Caco-2 (cell line): ENCODE data around the gene LMNB1. TPM values are rescaled to one million over a fixed set of nuclear protein-coding genes. Genes with fewer than 3 reads are reported as not detected.

Experiments
- BruUV-seq: library from RNA; stranded (reverse); fragments of 400-500 nt; replicated peaks from 2 replicates; lab custom pipeline; 2021; lab: Mats Ljungman, UMichigan
- CTCF ChIA-PET: fragments of 300-600 bp; sonication (Branson Sonifier 250); formaldehyde crosslinking; loops from one replicate; lab custom pipeline; 2022; ENCODE audit warnings: antibody characterized with exemption; lab: Charles Lee
- POLR2A ChIA-PET: fragments of 300-600 bp; sonication (Branson Sonifier 250); formaldehyde crosslinking; loops from one replicate; lab custom pipeline; 2022; ENCODE audit warnings: antibody characterized with exemption; lab: Charles Lee
- DNase-seq, 2 experiments: peaks; one replicate each; pipeline versions ENCODE4 v3.0.0 to v3.0.0-alpha.2; 2020 to 2022
- H3K27me3 ChIP-seq: replicated peaks from 2 replicates; pipeline ENCODE4 v1.6.0; 2011; ENCODE audit warnings: low read length; ENCODE audit not compliant: control insufficient read depth, insufficient read depth
- H3K36me3 ChIP-seq: 2 replicates; pipeline ENCODE4 v1.5.1; 2011; ENCODE audit warnings: low read length; ENCODE audit not compliant: control insufficient read depth, insufficient read depth
- H3K4me1 ChIP-seq: fragments of 250-450 bp; sonication (Bioruptor Pico); 2 replicates; pipeline ENCODE4 v1.5.1; 2020; ENCODE audit warnings: mild to moderate bottlenecking
- H3K4me3 ChIP-seq: 2 replicates; pipeline ENCODE4 v1.5.1; 2011; ENCODE audit warnings: low read depth, mild to moderate bottlenecking, control low read depth, low read length
- H3K9me3 ChIP-seq: fragments of 250-450 bp; sonication (Bioruptor Pico); 2 replicates; pipeline ENCODE4 v1.5.1; 2020; ENCODE audit warnings: mild to moderate bottlenecking, moderate library complexity
- H3K27ac Mint-ChIP-seq: one replicate; pipeline ENCODE4 v1.8.0; 2022; ENCODE audit warnings: mixed read lengths; ENCODE audit not compliant: unreplicated experiment
- H3K27me3 Mint-ChIP-seq: one replicate; pipeline ENCODE4 v1.8.0; 2022; ENCODE audit warnings: mixed read lengths; ENCODE audit not compliant: insufficient read depth, unreplicated experiment
- H3K36me3 Mint-ChIP-seq: one replicate; pipeline ENCODE4 v1.8.0; 2022; ENCODE audit warnings: mild to moderate bottlenecking, mixed read lengths; ENCODE audit not compliant: insufficient read depth, unreplicated experiment
- H3K4me1 Mint-ChIP-seq: one replicate; pipeline ENCODE4 v1.8.0; 2022; ENCODE audit warnings: low read depth, mixed read lengths; ENCODE audit not compliant: unreplicated experiment
- H3K4me3 Mint-ChIP-seq: one replicate; pipeline ENCODE4 v1.8.0; 2022; ENCODE audit warnings: mild to moderate bottlenecking, moderate library complexity, mixed read lengths; ENCODE audit not compliant: unreplicated experiment
- H3K9me3 Mint-ChIP-seq: one replicate; pipeline ENCODE4 v1.8.0; 2022; ENCODE audit warnings: mixed read lengths; ENCODE audit not compliant: unreplicated experiment
- intact Hi-C: fragments of 100-400 bp; cut with micrococcal nuclease; formaldehyde crosslinking; loops from one replicate; pipeline ENCODE4 v1.10.0; 2022; ENCODE audit not compliant: unreplicated experiment
- total RNA-seq: library from RNA; stranded (reverse); gene quantifications from 2 replicates; pipeline ENCODE4 v1.2.3, GENCODE V29; 2022
- TF ChIP-seq, protein P1 (sequence below), 2 experiments: fragments of 200-600 bp in 1 of 2; IDR thresholded peaks; 1 replicate in 1 of 2; 2 replicates in 1 of 2; pipeline versions ENCODE4 v1.5.1 to v1.8.0; 2011 to 2022; ENCODE audit warnings: antibody characterized with exemption in 1 of 2, control low read depth in 1 of 2, inconsistent platforms in 1 of 2, low read depth in 1 of 2, low read length in 1 of 2, mild to moderate bottlenecking in 1 of 2, moderate library complexity in 1 of 2; ENCODE audit not compliant: insufficient read depth in 1 of 2, severe bottlenecking in 1 of 2, unreplicated experiment in 1 of 2

LMNB1 gene
- total RNA-seq, 1 experiment from 2014 or later = 152 TPM

- Histone ChIP-seq H3K9me3 (no peaks in the 10 kb centered on the region), H3K4me1 (no peaks in the 10 kb centered on the region), H3K27me3 (no peaks in the 10 kb centered on the region), H3K4me3 (no peak overlapping the region), H3K36me3 (no peaks in the 10 kb centered on the region)
- no TSS peak for BruUV-seq
- TF ChIP-seq, protein P1, sequence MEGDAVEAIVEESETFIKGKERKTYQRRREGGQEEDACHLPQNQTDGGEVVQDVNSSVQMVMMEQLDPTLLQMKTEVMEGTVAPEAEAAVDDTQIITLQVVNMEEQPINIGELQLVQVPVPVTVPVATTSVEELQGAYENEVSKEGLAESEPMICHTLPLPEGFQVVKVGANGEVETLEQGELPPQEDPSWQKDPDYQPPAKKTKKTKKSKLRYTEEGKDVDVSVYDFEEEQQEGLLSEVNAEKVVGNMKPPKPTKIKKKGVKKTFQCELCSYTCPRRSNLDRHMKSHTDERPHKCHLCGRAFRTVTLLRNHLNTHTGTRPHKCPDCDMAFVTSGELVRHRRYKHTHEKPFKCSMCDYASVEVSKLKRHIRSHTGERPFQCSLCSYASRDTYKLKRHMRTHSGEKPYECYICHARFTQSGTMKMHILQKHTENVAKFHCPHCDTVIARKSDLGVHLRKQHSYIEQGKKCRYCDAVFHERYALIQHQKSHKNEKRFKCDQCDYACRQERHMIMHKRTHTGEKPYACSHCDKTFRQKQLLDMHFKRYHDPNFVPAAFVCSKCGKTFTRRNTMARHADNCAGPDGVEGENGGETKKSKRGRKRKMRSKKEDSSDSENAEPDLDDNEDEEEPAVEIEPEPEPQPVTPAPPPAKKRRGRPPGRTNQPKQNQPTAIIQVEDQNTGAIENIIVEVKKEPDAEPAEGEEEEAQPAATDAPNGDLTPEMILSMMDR (IDR thresholded peaks at IDR 0.05; ENCODE audit: insufficient read depth in 1 of 2, low read depth in 1 of 2, low read length in 1 of 2, severe bottlenecking in 1 of 2, unreplicated experiment in 1 of 2) = no peak
- ChIA-PET POLR2A (no interaction called here), CTCF (no interaction called here)
- Mint-ChIP-seq H3K4me3 (no peak overlapping the region), H3K27ac (no peak overlapping the region), H3K27me3 (no peaks in the 10 kb centered on the region), H3K9me3 (no peaks in the 10 kb centered on the region), H3K36me3 (peaks cover 12% of the 10 kb centered on the region), H3K4me1 (no peaks in the 10 kb centered on the region)
- intact Hi-C loops = loop anchor here (5.0 kb wide), 1 partner anchor 197 kb away; no protein-coding TSS in a partner anchor
- DNase-seq = no peak
These were observed 77.7 kb downstream of the LMNB1 start for GRCh38 chr5:126854526-126855110.

- DNase-seq = no peak
- ChIA-PET CTCF (no interaction called here), POLR2A (no interaction called here)
- Histone ChIP-seq H3K4me3 (no peak overlapping the region), H3K27me3 (no peaks in the 10 kb centered on the region), H3K9me3 (no peaks in the 10 kb centered on the region), H3K36me3 (no peaks in the 10 kb centered on the region), H3K4me1 (no peaks in the 10 kb centered on the region)
- Mint-ChIP-seq H3K27me3 (no peaks in the 10 kb centered on the region), H3K27ac (no peak overlapping the region), H3K9me3 (no peaks in the 10 kb centered on the region), H3K4me1 (no peaks in the 10 kb centered on the region), H3K36me3 (peaks cover 12% of the 10 kb centered on the region), H3K4me3 (no peak overlapping the region)
- BruUV-seq = no TSS peak
- intact Hi-C loops = loop anchor here (5.0 kb wide), 1 partner anchor 198 kb away; no protein-coding TSS in a partner anchor
- TF ChIP-seq, protein P1 (IDR thresholded peaks at IDR 0.05; ENCODE audit: insufficient read depth in 1 of 2, low read depth in 1 of 2, low read length in 1 of 2, severe bottlenecking in 1 of 2, unreplicated experiment in 1 of 2) = no peak
These were observed 78.3 kb downstream of the LMNB1 start for GRCh38 chr5:126855266-126855665.

GRCh38 chr5:126857472-126858410 is 80.8 kb downstream of the LMNB1 start:
- TF ChIP-seq, protein P1 (IDR thresholded peaks at IDR 0.05; ENCODE audit: insufficient read depth in 1 of 2, low read depth in 1 of 2, low read length in 1 of 2, severe bottlenecking in 1 of 2, unreplicated experiment in 1 of 2) = no peak
- no peaks in the 10 kb centered on the region for H3K9me3 Mint-ChIP-seq
- intact Hi-C loops = loop anchor here (5.0 kb wide), 1 partner anchor 200 kb away; no protein-coding TSS in a partner anchor
- DNase-seq = no peak
- Histone ChIP-seq H3K4me3 (no peak overlapping the region), H3K9me3 (no peaks in the 10 kb centered on the region), H3K27me3 (no peaks in the 10 kb centered on the region), H3K36me3 (no peaks in the 10 kb centered on the region), H3K4me1 (no peaks in the 10 kb centered on the region)
- peaks cover 5% of the 10 kb centered on the region for H3K36me3 Mint-ChIP-seq
- no peak overlapping the region for H3K4me3 Mint-ChIP-seq
- H3K27ac Mint-ChIP-seq = no peak overlapping the region
- BruUV-seq = no TSS peak
- H3K4me1 Mint-ChIP-seq = no peaks in the 10 kb centered on the region
- no peaks in the 10 kb centered on the region for H3K27me3 Mint-ChIP-seq
- ChIA-PET POLR2A (no interaction called here), CTCF (no interaction called here)
